ENCODE data around the gene FITM2. TPM values are rescaled to one million over a fixed set of nuclear protein-coding genes. Genes with fewer than 3 reads are reported as not detected.
A peak's percentile ranks its signal among the peaks of the same experiment; 100 is the strongest.

FITM2 gene
- total and polyA plus RNA-seq, 11 donors, result 31.5 to 165 (median 111) TPM

DNA sequence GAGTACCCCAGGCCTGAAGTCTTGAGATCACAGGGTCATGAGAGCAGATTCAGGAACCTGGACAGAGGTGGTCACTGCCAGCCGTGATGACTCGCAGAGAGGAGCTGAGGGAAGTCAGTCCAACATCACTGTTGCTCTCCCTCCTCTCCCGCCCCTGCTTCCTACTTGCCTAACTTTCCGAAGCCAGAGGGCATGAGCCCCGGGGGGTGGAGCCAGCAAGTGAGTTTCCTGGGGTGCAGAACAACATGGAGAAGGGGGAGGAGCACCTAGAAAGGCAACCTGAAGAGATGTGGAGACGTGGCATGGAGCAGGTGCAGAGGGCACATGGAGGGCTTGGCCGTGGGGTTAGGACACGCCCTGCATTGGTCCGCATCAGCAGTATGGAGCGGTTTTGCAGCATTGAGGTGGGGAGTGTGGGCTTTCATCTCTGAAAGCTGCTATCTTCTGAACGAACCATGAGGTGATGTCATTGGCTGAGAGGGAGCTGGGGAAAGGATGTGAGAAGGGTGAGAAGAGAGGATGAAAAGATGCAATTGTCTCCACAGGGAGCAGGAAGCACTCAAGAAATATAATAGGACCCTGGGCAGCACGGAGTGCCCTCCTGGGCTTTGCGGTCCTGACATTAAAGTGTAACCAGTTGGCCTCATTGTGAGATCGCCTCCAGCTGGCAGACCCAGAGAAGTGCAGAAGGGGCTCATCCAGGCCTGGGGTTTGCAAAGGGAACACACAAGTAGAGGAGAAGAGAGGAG is 38.9 kb downstream of the FITM2 start:
- peaks cover 0 to 3% (median 0%) of the 10 kb centered on the region in 12 donors for H3K9me3 ChIP-seq
- H3K27me3 ChIP-seq, result no peaks in the 10 kb centered on the region
- TF ChIP-seq POLR2A (IDR thresholded peaks at IDR 0.05), result no peak
- TF ChIP-seq, protein P1, sequence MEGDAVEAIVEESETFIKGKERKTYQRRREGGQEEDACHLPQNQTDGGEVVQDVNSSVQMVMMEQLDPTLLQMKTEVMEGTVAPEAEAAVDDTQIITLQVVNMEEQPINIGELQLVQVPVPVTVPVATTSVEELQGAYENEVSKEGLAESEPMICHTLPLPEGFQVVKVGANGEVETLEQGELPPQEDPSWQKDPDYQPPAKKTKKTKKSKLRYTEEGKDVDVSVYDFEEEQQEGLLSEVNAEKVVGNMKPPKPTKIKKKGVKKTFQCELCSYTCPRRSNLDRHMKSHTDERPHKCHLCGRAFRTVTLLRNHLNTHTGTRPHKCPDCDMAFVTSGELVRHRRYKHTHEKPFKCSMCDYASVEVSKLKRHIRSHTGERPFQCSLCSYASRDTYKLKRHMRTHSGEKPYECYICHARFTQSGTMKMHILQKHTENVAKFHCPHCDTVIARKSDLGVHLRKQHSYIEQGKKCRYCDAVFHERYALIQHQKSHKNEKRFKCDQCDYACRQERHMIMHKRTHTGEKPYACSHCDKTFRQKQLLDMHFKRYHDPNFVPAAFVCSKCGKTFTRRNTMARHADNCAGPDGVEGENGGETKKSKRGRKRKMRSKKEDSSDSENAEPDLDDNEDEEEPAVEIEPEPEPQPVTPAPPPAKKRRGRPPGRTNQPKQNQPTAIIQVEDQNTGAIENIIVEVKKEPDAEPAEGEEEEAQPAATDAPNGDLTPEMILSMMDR (IDR thresholded peaks at IDR 0.05), result peak in 1 of 12 donors; percentile 7
- 65 to 70% (median 67%) methylated on average over 14 of the region's 14 CpGs for WGBS, 4 donors
- DNase-seq (no peak), ATAC-seq (no peak)
- H3K4me3 ChIP-seq, result no peak overlapping the region
- peaks cover 0 to 15% (median 4%) of the 10 kb centered on the region in 9 donors for H3K36me3 ChIP-seq
- intact Hi-C loops (cut with DNase I), result no loop called here
- no peak overlapping the region for H3K27ac ChIP-seq
- H3K4me1 ChIP-seq, result peaks cover 0 to 2% (median 0%) of the 10 kb centered on the region in 12 donors

DNA sequence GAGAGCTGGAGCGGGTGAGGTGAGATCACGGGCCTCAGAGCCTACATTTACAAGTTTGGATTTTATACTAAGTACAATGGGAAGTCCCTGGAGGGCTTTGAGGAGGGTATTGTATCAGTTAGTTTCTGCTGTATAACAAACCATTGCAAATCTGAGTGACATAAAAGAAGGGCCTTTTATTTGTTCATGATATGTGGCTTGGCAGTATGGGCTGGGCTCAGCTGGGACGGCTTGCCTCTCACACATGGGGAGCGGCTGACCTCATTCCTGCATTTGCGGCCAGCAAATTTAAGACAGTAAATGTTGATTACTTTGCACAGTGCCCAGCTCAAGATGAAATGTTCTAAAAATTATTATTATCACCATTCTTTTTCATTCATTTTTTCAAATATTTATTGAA is 42.2 kb downstream of the FITM2 start:
- peaks cover 0 to 5% (median 0%) of the 10 kb centered on the region in 12 donors for H3K4me1 ChIP-seq
- peaks cover 0 to 15% (median 4%) of the 10 kb centered on the region in 9 donors for H3K36me3 ChIP-seq
- DNase-seq (no peak), ATAC-seq (no peak)
- H3K27ac ChIP-seq, result no peak overlapping the region
- H3K27me3 ChIP-seq, result no peaks in the 10 kb centered on the region
- H3K9me3 ChIP-seq, result peaks cover 0 to 3% (median 0%) of the 10 kb centered on the region in 12 donors
- intact Hi-C loops (cut with DNase I), result no loop called here
- WGBS, 4 donors, result 81 to 95% (median 91%) methylated on average over 5 of the region's 5 CpGs
- TF ChIP-seq POLR2A (IDR thresholded peaks at IDR 0.05), result no peak
- TF ChIP-seq, protein P1 (IDR thresholded peaks at IDR 0.05), result no peak
- H3K4me3 ChIP-seq, result no peak overlapping the region

DNA sequence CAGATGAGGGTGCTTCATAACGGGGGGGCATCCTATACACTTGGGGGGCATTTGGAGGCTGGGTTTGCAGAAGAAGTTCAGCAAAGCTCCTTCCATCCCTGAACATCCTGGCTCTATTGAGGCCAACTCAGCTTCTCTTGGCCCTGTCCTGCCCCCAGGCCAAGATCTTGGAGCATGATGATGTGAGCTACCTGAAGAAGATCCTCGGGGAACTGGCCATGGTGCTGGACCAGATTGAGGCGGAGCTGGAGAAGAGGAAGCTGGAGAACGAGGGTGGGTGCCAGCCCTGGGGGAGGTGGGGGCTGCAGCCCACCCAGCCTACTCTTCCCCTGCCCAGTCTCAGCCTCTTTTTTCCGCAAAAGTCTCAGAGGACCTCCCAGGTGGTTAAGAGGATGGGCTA is 46.7 kb downstream of the FITM2 start:
- H3K27ac ChIP-seq, result no peak overlapping the region
- peaks cover 0 to 5% (median 0%) of the 10 kb centered on the region in 12 donors for H3K4me1 ChIP-seq
- H3K4me3 ChIP-seq, result no peak overlapping the region
- DNase-seq (no peak), ATAC-seq (no peak)
- TF ChIP-seq POLR2A (IDR thresholded peaks at IDR 0.05), result no peak
- TF ChIP-seq, protein P1 (IDR thresholded peaks at IDR 0.05), result no peak
- no peaks in the 10 kb centered on the region for H3K36me3 ChIP-seq
- H3K9me3 ChIP-seq, result no peaks in the 10 kb centered on the region
- intact Hi-C loops (cut with DNase I), result no loop called here
- no peaks in the 10 kb centered on the region for H3K27me3 ChIP-seq
- WGBS, 4 donors, result 59 to 76% (median 66%) methylated on average over 3 to 5 of the region's 5 CpGs

DNA sequence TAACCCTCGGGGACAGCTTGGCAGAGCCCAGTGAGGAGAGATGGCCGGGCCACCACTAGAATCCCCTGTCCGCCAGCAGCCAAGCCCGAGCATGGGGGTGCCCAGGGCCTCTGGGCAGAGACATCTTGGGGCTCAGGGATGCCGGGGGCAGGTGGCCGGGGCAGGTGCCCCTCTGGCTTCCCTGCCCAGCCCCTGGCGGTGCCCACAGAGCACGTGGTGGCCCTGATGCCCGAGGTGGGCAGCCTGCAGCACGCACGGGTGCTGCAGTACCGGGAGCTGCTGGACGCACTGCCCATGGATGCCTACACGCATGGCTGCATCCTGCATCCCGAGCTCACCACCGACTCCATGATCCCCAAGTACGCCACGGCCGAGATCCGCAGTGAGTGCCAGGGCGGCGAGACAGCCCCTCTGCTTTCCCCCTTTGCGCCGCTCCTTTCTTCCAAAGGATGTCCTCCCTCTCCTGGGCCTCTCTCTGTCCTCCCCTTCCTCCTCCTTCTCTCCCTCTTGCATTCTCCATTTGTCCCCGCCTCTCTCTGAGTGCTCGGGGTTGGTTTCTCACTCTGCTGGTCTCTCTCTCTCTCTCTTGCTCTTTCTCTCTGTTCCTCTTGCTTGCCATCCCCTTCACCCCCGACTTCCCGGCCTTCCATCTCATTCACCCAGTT is 52.6 kb downstream of the FITM2 start:
- 89 to 92% (median 90%) methylated on average over 20 to 28 of the region's 28 CpGs for WGBS, 4 donors
- Histone ChIP-seq H3K9me3 (no peaks in the 10 kb centered on the region), H3K27me3 (no peaks in the 10 kb centered on the region), H3K4me1 (no peaks in the 10 kb centered on the region), H3K27ac (no peak overlapping the region), H3K4me3 (no peak overlapping the region), H3K36me3 (no peaks in the 10 kb centered on the region)
- intact Hi-C loops (cut with DNase I), result no loop called here
- DNase-seq (no peak), ATAC-seq (no peak)
- TF ChIP-seq, protein P1 (IDR thresholded peaks at IDR 0.05), result no peak

Measured in heart left ventricle (tissue), 16 donors.